Suprapubic skin (tissue), 4 donors: ENCODE results near the gene SCLT1. TPM values are rescaled to one million over a fixed set of nuclear protein-coding genes. Genes with fewer than 3 reads are reported as not detected.

Experiments used
- DNase-seq, 2 donors: peaks; one replicate each; pipeline ENCODE4 v3.0.0-alpha.2; 2019; ENCODE audit warnings: low spot score in 2 of 2
- H3K27ac ChIP-seq: fragments of 200-600 bp; sonication (generic); one replicate; pipeline ENCODE4 v1.5.1; 2019
- H3K27me3 ChIP-seq: fragments of 200-600 bp; sonication (generic); one replicate; pipeline ENCODE4 v1.5.1; 2019
- H3K36me3 ChIP-seq: fragments of 200-600 bp; sonication (generic); one replicate; pipeline ENCODE4 v1.5.1; 2019
- H3K4me1 ChIP-seq: fragments of 200-600 bp; sonication (generic); one replicate; pipeline ENCODE4 v1.5.1; 2019
- H3K4me3 ChIP-seq: fragments of 200-600 bp; sonication (generic); one replicate; pipeline ENCODE4 v1.5.1; 2019; ENCODE audit warnings: mild to moderate bottlenecking
- H3K9me3 ChIP-seq: fragments of 200-600 bp; sonication (generic); one replicate; pipeline ENCODE4 v1.5.1; 2019
- CTCF ChIP-seq, 2 donors: fragments of 200-600 bp in 1 of 2; fragments of 450-650 bp in 1 of 2; sonication (generic) in 1 of 2; IDR thresholded peaks; one replicate each; pipeline ENCODE4 v1.5.1; 2016 to 2019; ENCODE audit warnings: antibody characterized with exemption in 2 of 2, mild to moderate bottlenecking in 1 of 2, moderate library complexity in 1 of 2
- EP300 ChIP-seq: sonication (generic); formaldehyde crosslinking; IDR thresholded peaks from one replicate; pipeline ENCODE4 v1.6.1; 2017; ENCODE audit warnings: antibody characterized with exemption
- POLR2A ChIP-seq, 2 donors: fragments of 450-650 bp; IDR thresholded peaks; one replicate each; pipeline ENCODE4 v1.6.1; 2017; ENCODE audit warnings: antibody characterized with exemption in 2 of 2, mild to moderate bottlenecking in 2 of 2, moderate library complexity in 2 of 2
- POLR2AphosphoS5 ChIP-seq, 3 donors: sonication (generic); formaldehyde crosslinking; IDR thresholded peaks; one replicate each; pipeline ENCODE4 v1.6.1; 2017; ENCODE audit warnings: antibody characterized with exemption in 3 of 3
- whole genome bisulfite sequencing: methylation state at CpG from one replicate; pipeline ENCODE4 v1.1.5; 2018; 5-methylcytosine and 5-hydroxymethylcytosine counted together
- total RNA-seq, 4 donors: library from RNA; depleted of rRNA; stranded (reverse); fragments of >200 nt; gene quantifications; one replicate each; pipeline ENCODE4 v1.1.0, GENCODE V29; 2016

SCLT1 gene
- total RNA-seq, 4 donors from 2014 or later: 7.6 to 17.2 (median 9.6) TPM

- no peak for DNase-seq
- H3K36me3 ChIP-seq: peaks cover 79% of the 10 kb centered on the region
These were observed 233.3 kb downstream of the SCLT1 start for GRCh38 chr4:128859887-128860677.

GRCh38 chr4:128858879-128859671 is 234.3 kb downstream of the SCLT1 start:
- TF ChIP-seq EP300 (no peak), POLR2AphosphoS5 (IDR thresholded peaks at IDR 0.05) (no peak), CTCF (IDR thresholded peaks at IDR 0.05) (no peak), POLR2A (IDR thresholded peaks at IDR 0.05) (no peak)
- Histone ChIP-seq H3K4me1 (peaks cover 17% of the 10 kb centered on the region), H3K27ac (no peak overlapping the region), H3K4me3 (no peak overlapping the region), H3K9me3 (no peaks in the 10 kb centered on the region), H3K36me3 (peaks cover 83% of the 10 kb centered on the region), H3K27me3 (no peaks in the 10 kb centered on the region)
- WGBS: 80% methylated on average over 18 of the region's 18 CpGs
- no peak for DNase-seq

More at GRCh38 chr4:128859887-128860677, 233.3 kb downstream of the SCLT1 start:
- Histone ChIP-seq H3K4me1 (peaks cover 17% of the 10 kb centered on the region), H3K27me3 (no peaks in the 10 kb centered on the region), H3K4me3 (no peak overlapping the region), H3K9me3 (no peaks in the 10 kb centered on the region), H3K27ac (no peak overlapping the region)
- TF ChIP-seq CTCF (IDR thresholded peaks at IDR 0.05) (no peak), EP300 (no peak), POLR2A (IDR thresholded peaks at IDR 0.05) (no peak), POLR2AphosphoS5 (IDR thresholded peaks at IDR 0.05) (no peak)
- 57% methylated on average over 6 of the region's 6 CpGs for WGBS

GRCh38 chr4:128856246-128856645 is 237.1 kb downstream of the SCLT1 start:
- no peak for DNase-seq
- TF ChIP-seq CTCF (IDR thresholded peaks at IDR 0.05) (no peak), EP300 (no peak), POLR2AphosphoS5 (IDR thresholded peaks at IDR 0.05) (no peak), POLR2A (IDR thresholded peaks at IDR 0.05) (no peak)

GRCh38 chr4:128855621-128856020 is 237.7 kb downstream of the SCLT1 start:
- H3K9me3 ChIP-seq: no peaks in the 10 kb centered on the region
- peaks cover 9% of the 10 kb centered on the region for H3K4me1 ChIP-seq
- DNase-seq: no peak
- no peaks in the 10 kb centered on the region for H3K27me3 ChIP-seq
- 96% methylated on average over 7 of the region's 7 CpGs for WGBS
- no peak overlapping the region for H3K4me3 ChIP-seq
- TF ChIP-seq POLR2A (IDR thresholded peaks at IDR 0.05) (no peak), EP300 (no peak), CTCF (IDR thresholded peaks at IDR 0.05) (no peak), POLR2AphosphoS5 (IDR thresholded peaks at IDR 0.05) (no peak)
- H3K36me3 ChIP-seq: peaks cover 92% of the 10 kb centered on the region
- no peak overlapping the region for H3K27ac ChIP-seq

More at GRCh38 chr4:128856246-128856645, 237.1 kb downstream of the SCLT1 start:
- 100% methylated on average over 2 of the region's 2 CpGs for WGBS
- Histone ChIP-seq H3K4me3 (no peak overlapping the region), H3K27me3 (no peaks in the 10 kb centered on the region), H3K4me1 (peaks cover 9% of the 10 kb centered on the region), H3K27ac (no peak overlapping the region), H3K9me3 (no peaks in the 10 kb centered on the region), H3K36me3 (peaks cover 94% of the 10 kb centered on the region)

GRCh38 chr4:128854433-128854832 is 238.9 kb downstream of the SCLT1 start:
- H3K9me3 ChIP-seq: no peaks in the 10 kb centered on the region
- DNase-seq: no peak
- TF ChIP-seq EP300 (no peak), POLR2A (IDR thresholded peaks at IDR 0.05) (no peak), CTCF (IDR thresholded peaks at IDR 0.05) (no peak), POLR2AphosphoS5 (IDR thresholded peaks at IDR 0.05) (no peak)
- H3K4me1 ChIP-seq: peaks cover 6% of the 10 kb centered on the region
- WGBS: 65% methylated on average over 6 of the region's 6 CpGs
- peaks cover 93% of the 10 kb centered on the region for H3K36me3 ChIP-seq
- H3K27ac ChIP-seq: no peak overlapping the region
- H3K27me3 ChIP-seq: no peaks in the 10 kb centered on the region
- no peak overlapping the region for H3K4me3 ChIP-seq
